GM18505 (cell line): Measurements from ENCODE around the gene ELANE.
"Not testable (repeated sequence)": the region's sequence is repeated elsewhere in the genome, so short reads cannot be mapped to it uniquely, and the experiment has no call there.

Experiments
- ATAC-seq: cut with Tn5 transposase; IDR thresholded peaks from one replicate; pipeline ENCODE4 v1.9.1; 2021; ENCODE audit not compliant: unreplicated experiment
- POLR2A ChIP-seq: IDR thresholded peaks from 4 replicates; pipeline ENCODE4 v1.6.1; 2011; ENCODE audit warnings: borderline replicate concordance; ENCODE audit not compliant: insufficient read depth, insufficient read length; ENCODE audit errors: extremely low read depth

Gene ELANE

DNA sequence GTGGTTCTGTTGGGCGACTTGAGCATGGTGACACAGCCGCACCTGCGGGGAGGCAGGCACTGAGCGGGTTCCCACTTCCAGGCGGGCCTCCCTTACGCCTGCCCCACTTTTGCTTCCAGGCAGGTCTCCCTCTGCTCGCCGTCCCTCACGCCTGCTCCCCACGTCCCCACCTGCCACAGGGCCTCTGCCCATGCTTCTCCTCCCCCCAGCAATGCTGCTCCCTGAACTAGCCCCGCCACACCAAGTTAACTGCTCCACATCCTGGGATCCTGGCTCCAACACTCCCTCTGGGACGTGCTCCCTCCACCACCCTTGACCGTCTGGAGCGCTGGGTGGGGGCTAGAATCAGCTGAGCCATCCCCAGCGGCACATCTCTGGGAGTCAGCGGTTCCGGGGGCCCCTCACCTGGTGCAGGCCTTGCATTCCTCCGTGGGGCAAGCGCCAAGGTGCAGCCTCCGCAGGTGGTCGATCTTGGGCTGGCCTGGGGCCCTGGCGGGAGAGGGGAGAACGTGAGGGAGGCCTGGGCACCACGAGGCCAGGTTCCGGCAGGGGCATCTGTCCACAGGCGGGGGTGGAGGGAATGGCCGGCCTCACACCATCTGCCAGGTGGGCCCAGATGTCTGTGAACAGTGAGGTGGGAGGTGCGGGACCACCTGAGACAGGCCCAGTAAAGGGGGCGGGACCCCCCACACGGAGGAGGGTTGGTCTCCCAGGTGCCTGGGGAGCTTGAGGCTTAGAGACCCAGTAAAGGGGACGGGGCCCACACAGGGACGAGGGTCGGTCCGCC lies 16.5 kb downstream of the ELANE start:
- no peak for ATAC-seq
- TF ChIP-seq POLR2A: no peak

- no peak for ATAC-seq
- no peak for TF ChIP-seq POLR2A
Measured at GRCh38 chr19:869245-870177, 17.4 kb downstream of the ELANE start.

DNA sequence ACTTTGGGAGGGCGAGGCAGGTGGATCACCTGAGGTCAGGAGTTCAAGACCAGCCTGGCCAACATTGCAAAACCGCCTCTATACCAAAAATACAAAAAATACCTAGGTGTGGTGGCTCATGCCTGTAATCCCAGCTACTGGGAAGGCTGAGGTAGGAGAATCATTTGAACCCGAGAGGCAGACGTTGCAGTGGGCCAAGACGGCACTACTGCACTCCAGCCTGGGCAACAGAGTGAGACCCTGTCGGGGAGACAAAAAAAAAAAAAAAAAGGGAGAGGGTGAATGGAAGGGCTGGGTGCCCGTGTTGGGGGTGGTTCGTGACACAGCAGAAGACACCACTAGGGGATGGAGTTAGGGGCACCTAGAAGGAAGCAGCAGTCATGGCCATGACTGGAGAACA lies 18.2 kb downstream of the ELANE start:
- TF ChIP-seq POLR2A: no peak
- ATAC-seq: no peak

- ATAC-seq: no peak
- no peak for TF ChIP-seq POLR2A
Measured at GRCh38 chr19:870963-871401, 18.9 kb downstream of the ELANE start.

GRCh38 chr19:871446-872265 lies 19.6 kb downstream of the ELANE start:
- no peak for TF ChIP-seq POLR2A
- no peak for ATAC-seq

- TF ChIP-seq POLR2A: no peak
- no peak for ATAC-seq
Measured at GRCh38 chr19:872266-872951, 20.3 kb downstream of the ELANE start.

GRCh38 chr19:873084-873483 lies 21.0 kb downstream of the ELANE start:
- no peak for TF ChIP-seq POLR2A
- no peak for ATAC-seq

- no peak for ATAC-seq
- no peak for TF ChIP-seq POLR2A
Measured at GRCh38 chr19:873561-874041, 21.5 kb downstream of the ELANE start.

- TF ChIP-seq POLR2A: no peak
- no peak for ATAC-seq
Measured at GRCh38 chr19:875265-875879, 23.3 kb downstream of the ELANE start.

DNA sequence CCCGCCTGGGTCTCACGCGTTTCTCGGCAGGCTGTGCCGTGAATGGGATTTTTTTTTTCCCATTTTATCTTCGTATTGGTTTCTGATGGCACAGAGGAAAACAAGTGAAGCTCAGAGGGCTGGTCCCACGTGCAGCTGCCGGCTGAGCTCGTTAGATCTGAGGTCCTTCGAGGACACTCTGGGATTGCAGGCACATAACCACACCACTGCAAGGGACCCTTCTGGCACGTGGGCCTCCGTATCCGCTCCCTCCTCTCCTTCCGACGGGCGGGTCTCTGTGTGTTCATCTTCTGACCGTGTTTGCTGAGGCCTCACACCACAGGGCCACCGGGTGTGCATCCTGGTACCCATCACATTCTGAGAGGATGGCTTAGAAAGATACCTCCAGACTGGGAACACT lies 24.0 kb downstream of the ELANE start:
- no peak for TF ChIP-seq POLR2A
- no peak for ATAC-seq

DNA sequence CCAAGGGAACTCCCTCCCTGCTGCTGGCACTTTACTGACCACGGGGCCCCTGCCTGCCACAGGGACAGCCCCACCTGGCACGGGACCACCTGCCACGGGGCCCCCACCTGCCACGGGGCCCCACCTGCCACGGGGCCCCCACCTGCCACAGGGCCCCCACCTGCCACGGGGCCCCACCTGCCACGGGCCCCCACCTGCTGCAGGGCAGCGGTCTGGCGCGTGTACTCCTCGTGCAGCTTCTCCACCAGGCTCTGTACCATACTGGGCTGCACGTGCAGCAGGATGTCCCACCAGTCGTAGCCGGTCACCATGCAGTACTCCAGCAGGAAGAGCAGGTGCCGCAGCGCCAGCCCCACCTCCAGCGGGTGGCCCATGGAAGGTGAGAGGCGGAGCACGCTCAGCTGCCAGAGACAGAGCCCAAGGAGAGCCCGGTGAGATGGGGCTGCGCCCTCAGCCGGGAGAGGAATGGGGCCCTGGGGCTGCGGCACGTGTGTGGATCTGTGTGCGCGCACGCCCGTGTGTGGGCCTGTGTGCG lies 24.7 kb downstream of the ELANE start:
- no peak for TF ChIP-seq POLR2A
- no peak for ATAC-seq

DNA sequence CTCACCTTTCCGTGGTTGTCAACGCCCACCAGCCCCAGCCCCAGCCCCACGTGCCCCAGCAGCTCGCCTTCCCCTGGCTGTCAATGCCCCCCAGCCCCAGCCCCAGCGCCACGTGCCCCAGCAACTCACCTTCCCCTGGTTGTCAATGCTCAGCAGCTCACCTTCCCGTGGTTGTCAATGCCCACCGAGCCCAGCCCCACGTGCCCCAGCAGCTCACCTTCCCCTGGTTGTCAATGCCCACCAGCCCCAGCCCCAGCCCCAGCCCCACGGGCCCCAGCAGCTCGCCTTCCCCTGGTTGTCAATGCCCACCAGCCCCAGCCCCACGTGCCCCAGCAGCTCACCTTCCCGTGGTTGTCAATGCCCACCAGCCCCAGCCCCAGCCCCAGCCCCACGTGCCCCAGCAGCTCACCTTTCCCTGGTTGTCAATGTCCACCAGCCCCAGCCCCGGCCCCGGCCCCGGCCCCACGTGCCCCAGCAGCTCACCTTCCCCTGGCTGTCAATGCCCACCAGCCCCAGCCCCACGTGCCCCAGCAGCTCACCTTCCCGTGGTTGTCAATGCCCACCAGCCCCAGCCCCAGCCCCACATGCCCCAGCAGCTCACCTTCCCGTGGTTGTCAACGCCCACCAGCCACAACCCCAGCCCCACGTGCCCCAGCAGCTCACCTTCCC lies 26.0 kb downstream of the ELANE start:
- ATAC-seq: not testable (repeated sequence)

DNA sequence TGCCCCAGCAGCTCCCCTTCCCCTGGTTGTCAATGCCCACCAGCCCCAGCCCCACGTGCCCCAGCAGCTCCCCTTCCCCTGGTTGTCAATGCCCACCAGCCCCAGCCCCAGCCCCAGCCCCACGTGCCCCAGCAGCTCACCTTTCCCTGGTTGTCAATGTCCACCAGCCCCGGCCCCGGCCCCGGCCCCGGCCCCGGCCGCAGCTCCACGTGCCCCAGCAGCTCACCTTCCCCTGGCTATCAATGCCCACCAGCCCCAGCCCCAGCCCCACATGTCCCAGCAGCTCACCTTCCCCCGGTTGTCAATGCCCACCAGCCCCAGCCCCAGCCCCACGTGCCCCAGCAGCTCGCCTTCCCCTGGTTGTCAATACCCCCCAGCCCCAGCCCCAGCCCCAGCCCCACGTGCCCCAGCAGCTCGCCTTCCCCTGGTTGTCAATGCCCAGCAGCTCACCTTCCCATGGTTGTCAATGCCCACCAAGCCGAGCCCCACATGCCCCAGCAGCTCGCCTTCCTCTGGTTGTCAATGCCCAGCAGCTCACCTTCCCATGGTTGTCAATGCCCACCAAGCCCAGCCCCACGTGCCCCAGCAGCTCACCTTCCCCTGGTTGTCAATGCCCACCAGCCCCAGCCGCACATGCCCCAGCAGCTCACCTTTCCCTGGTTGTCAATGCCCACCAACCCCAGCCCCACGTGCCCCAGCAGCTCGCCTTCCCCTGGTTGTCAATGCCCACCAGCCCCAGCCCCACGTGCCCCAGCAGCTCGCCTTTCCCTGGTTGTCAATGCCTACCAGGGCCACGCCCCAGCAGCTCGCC lies 26.9 kb downstream of the ELANE start:
- not testable (repeated sequence) for ATAC-seq
